GM19238 (cell line): ENCODE results near the gene PLPPR4.
"Not testable (repeated sequence)": the region's sequence is repeated elsewhere in the genome, so short reads cannot be mapped to it uniquely, and the experiment has no call there.

Source experiments
- DNase-seq: peaks from one replicate; pipeline ENCODE4 v3.0.0; 2011; ENCODE audit warnings: low spot score; ENCODE audit not compliant: insufficient read length

The PLPPR4 gene

GRCh38 chr1:99266726-99267125, 2.4 kb downstream of the PLPPR4 start:
- DNase-seq, result no peak

- DNase-seq, result no peak
These were observed 3.7 kb downstream of the PLPPR4 start for GRCh38 chr1:99268021-99268420.

- DNase-seq, result no peak
These were observed 5.0 kb downstream of the PLPPR4 start for GRCh38 chr1:99269321-99269720.

- DNase-seq, result no peak
These were observed 6.4 kb downstream of the PLPPR4 start for GRCh38 chr1:99270646-99271045.

GRCh38 chr1:99271249-99271648, 7.0 kb downstream of the PLPPR4 start:
- DNase-seq, result no peak

- DNase-seq, result no peak
These were observed 12.8 kb downstream of the PLPPR4 start for GRCh38 chr1:99277066-99277465.

- DNase-seq, result no peak
These were observed 15.2 kb downstream of the PLPPR4 start for GRCh38 chr1:99279525-99279924.

- no peak for DNase-seq
These were observed 16.8 kb downstream of the PLPPR4 start for GRCh38 chr1:99281105-99281504.

- DNase-seq, result no peak
These were observed 18.2 kb downstream of the PLPPR4 start for GRCh38 chr1:99282536-99282935.

- not testable (repeated sequence) for DNase-seq
These were observed 19.2 kb downstream of the PLPPR4 start for GRCh38 chr1:99283521-99283920.

- no peak for DNase-seq
These were observed 28.6 kb downstream of the PLPPR4 start for GRCh38 chr1:99292886-99293285.

GRCh38 chr1:99297923-99298322, 33.6 kb downstream of the PLPPR4 start:
- no peak for DNase-seq

GRCh38 chr1:99304725-99305282, 40.5 kb downstream of the PLPPR4 start:
- no peak for DNase-seq

GRCh38 chr1:99305626-99306025, 41.3 kb downstream of the PLPPR4 start:
- no peak for DNase-seq

GRCh38 chr1:99306056-99306455, 41.8 kb downstream of the PLPPR4 start:
- DNase-seq, result no peak

- no peak for DNase-seq
These were observed 42.4 kb downstream of the PLPPR4 start for GRCh38 chr1:99306644-99307043.

GRCh38 chr1:99315305-99315704, 51.0 kb downstream of the PLPPR4 start:
- DNase-seq, result no peak

- DNase-seq, result no peak
These were observed 62.1 kb downstream of the PLPPR4 start for GRCh38 chr1:99326215-99326949.

GRCh38 chr1:99327357-99327756, 63.1 kb downstream of the PLPPR4 start:
- no peak for DNase-seq

- DNase-seq, result no peak
These were observed 63.9 kb downstream of the PLPPR4 start for GRCh38 chr1:99328171-99328570.

GRCh38 chr1:99331083-99331482, 66.8 kb downstream of the PLPPR4 start:
- no peak for DNase-seq

- no peak for DNase-seq
These were observed 67.3 kb downstream of the PLPPR4 start for GRCh38 chr1:99331636-99332035.

- DNase-seq, result no peak
These were observed 68.3 kb downstream of the PLPPR4 start for GRCh38 chr1:99332561-99332960.
